ENCODE data around the gene CHD3.

DNA sequence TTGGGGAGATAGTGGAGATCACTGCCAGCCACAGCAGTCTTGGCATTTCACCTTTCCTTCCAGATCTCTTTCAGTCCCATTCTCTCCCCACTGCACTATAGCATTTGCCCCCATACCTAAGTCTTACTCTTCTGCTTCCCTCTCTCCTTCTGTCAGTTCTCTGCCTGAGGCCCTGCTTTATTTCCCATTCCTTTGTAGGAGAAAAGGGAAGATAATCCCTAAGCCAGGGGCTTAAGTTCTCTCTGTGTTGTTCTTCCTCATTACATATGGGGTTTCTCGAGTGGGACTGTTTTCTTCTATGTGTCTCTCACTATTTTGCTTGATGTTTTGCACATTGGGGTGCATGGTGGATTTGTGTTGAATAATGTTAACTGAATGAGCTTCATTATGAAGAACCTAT, 48.1 kb upstream of the CHD3 start:
- TF ChIP-seq POLR2A (IDR thresholded peaks at IDR 0.05): no peak
- TF ChIP-seq, protein P1, sequence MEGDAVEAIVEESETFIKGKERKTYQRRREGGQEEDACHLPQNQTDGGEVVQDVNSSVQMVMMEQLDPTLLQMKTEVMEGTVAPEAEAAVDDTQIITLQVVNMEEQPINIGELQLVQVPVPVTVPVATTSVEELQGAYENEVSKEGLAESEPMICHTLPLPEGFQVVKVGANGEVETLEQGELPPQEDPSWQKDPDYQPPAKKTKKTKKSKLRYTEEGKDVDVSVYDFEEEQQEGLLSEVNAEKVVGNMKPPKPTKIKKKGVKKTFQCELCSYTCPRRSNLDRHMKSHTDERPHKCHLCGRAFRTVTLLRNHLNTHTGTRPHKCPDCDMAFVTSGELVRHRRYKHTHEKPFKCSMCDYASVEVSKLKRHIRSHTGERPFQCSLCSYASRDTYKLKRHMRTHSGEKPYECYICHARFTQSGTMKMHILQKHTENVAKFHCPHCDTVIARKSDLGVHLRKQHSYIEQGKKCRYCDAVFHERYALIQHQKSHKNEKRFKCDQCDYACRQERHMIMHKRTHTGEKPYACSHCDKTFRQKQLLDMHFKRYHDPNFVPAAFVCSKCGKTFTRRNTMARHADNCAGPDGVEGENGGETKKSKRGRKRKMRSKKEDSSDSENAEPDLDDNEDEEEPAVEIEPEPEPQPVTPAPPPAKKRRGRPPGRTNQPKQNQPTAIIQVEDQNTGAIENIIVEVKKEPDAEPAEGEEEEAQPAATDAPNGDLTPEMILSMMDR (IDR thresholded peaks at IDR 0.05): no peak
